D721Med (cell line): ENCODE data around the gene KCND3.
A peak's percentile ranks its signal among the peaks of the same experiment; 100 is the strongest.

Experiments
- DNase-seq: peaks from one replicate; pipeline ENCODE4 v3.0.0; 2011; ENCODE audit warnings: low spot score; ENCODE audit not compliant: insufficient read length
- FAIRE-seq: peaks from 2 replicates; lab custom pipeline; 2011; peaks lifted over from hg19 to GRCh38; lab: Jason Lieb, UNC
- CTCF ChIP-seq: IDR thresholded peaks from 2 replicates; pipeline ENCODE4 v1.5.1; 2012; ENCODE audit warnings: mild to moderate bottlenecking, control low read depth; ENCODE audit not compliant: insufficient read depth; ENCODE audit errors: missing control alignments

The KCND3 gene

GRCh38 chr1:111739194-111739924 lies 250.1 kb downstream of the KCND3 start, which contains the start of gene INKA2:
Gene INKA2 (minus strand): TSS chr1:111739395. CDS start chr1:111739242, 153 bp downstream.
- peak; percentile 44 for DNase-seq
- no peak for FAIRE-seq
- no peak for TF ChIP-seq CTCF

- FAIRE-seq (no peak), DNase-seq (no peak)
- no peak for TF ChIP-seq CTCF
Observed at GRCh38 chr1:111738436-111739193, 250.9 kb downstream of the KCND3 start.

GRCh38 chr1:111738133-111738435 lies 251.4 kb downstream of the KCND3 start:
- DNase-seq, result no peak
- no peak for FAIRE-seq
- TF ChIP-seq CTCF, result no peak

- no peak for DNase-seq
- no peak for TF ChIP-seq CTCF
Observed at GRCh38 chr1:111737216-111738132, 252.0 kb downstream of the KCND3 start.

GRCh38 chr1:111736548-111737215 lies 252.8 kb downstream of the KCND3 start:
- no peak for TF ChIP-seq CTCF
- FAIRE-seq (no peak), DNase-seq (no peak)

More at GRCh38 chr1:111737216-111738132, 252.0 kb downstream of the KCND3 start:
- no peak for FAIRE-seq

- DNase-seq (no peak), FAIRE-seq (no peak)
- no peak for TF ChIP-seq CTCF
Observed at GRCh38 chr1:111735858-111736544, 253.5 kb downstream of the KCND3 start.
